Right atrium auricular region (tissue), 2 donors: ENCODE results near the gene PI4K2A. TPM values are rescaled to one million over a fixed set of nuclear protein-coding genes. Genes with fewer than 3 reads are reported as not detected.

ENCODE experiments used
- DNase-seq: peaks from one replicate; pipeline ENCODE4 v3.0.0-alpha.2; 2019; ENCODE audit warnings: low spot score
- H3K27ac ChIP-seq, 2 donors: fragments of 200-600 bp; sonication (generic); 1 replicate in 1 of 2; 2 replicates in 1 of 2; pipeline ENCODE4 v1.5.1; 2016 to 2019
- H3K27me3 ChIP-seq, 2 donors: fragments of 200-600 bp; sonication (generic); one replicate each; pipeline versions ENCODE4 v1.5.1 to v1.6.0; 2017 to 2019
- H3K36me3 ChIP-seq: fragments of 200-600 bp; sonication (generic); one replicate; pipeline ENCODE4 v1.5.1; 2016
- H3K4me1 ChIP-seq, 2 donors: fragments of 200-600 bp; sonication (generic); one replicate each; pipeline versions ENCODE4 v1.5.1 to v1.6.0; 2017 to 2019
- H3K4me3 ChIP-seq, 2 donors: fragments of 200-600 bp; sonication (generic); 1 replicate in 1 of 2; 2 replicates in 1 of 2; pipeline ENCODE4 v1.5.1; 2017 to 2019; ENCODE audit warnings: mild to moderate bottlenecking in 1 of 2, moderate library complexity in 1 of 2
- H3K9me3 ChIP-seq, 2 donors: fragments of 200-600 bp; sonication (generic); one replicate each; pipeline ENCODE4 v1.5.1; 2019
- total RNA-seq, 2 donors: library from RNA; depleted of rRNA; stranded (reverse); fragments of >200 nt; gene quantifications; one replicate each; pipeline ENCODE4 v1.1.0, GENCODE V29; 2016
- TF ChIP-seq, protein P1 (sequence below), 2 donors: fragments of 200-600 bp; sonication (generic); IDR thresholded peaks; one replicate each; pipeline ENCODE4 v1.5.1; 2019; ENCODE audit warnings: antibody characterized with exemption in 2 of 2

Gene PI4K2A
- total RNA-seq, 2 donors from 2014 or later, result 14.7 to 20.2 TPM

DNA sequence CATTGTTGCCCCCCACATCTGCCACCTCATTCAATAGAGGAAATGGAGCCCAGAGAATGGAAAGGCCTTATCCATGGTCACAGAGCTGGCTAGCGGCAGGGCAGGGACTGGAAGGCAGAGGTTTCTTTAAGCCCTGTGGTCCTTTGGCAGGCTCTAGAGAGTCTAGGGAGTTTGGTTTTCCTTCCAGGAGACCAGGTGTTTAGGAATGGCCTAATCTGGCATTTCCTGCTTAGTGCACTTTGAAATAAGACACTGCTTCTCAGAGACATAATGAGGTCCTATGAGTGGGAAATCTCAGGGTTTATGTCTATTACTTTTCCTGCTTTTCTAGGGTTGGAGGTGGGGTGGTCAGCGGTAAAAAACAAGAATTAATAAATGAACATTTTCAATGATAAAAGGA is 79.1 kb downstream of the PI4K2A start:
- Histone ChIP-seq H3K27me3 (no peaks in the 10 kb centered on the region), H3K4me3 (no peak overlapping the region), H3K4me1 (peaks cover 3 to 44% of the 10 kb centered on the region in 2 donors), H3K9me3 (no peaks in the 10 kb centered on the region), H3K36me3 (peaks cover 6% of the 10 kb centered on the region), H3K27ac (peak overlapping the region in 1 of 2 donors; percentile 48)
- TF ChIP-seq, protein P1, sequence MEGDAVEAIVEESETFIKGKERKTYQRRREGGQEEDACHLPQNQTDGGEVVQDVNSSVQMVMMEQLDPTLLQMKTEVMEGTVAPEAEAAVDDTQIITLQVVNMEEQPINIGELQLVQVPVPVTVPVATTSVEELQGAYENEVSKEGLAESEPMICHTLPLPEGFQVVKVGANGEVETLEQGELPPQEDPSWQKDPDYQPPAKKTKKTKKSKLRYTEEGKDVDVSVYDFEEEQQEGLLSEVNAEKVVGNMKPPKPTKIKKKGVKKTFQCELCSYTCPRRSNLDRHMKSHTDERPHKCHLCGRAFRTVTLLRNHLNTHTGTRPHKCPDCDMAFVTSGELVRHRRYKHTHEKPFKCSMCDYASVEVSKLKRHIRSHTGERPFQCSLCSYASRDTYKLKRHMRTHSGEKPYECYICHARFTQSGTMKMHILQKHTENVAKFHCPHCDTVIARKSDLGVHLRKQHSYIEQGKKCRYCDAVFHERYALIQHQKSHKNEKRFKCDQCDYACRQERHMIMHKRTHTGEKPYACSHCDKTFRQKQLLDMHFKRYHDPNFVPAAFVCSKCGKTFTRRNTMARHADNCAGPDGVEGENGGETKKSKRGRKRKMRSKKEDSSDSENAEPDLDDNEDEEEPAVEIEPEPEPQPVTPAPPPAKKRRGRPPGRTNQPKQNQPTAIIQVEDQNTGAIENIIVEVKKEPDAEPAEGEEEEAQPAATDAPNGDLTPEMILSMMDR (IDR thresholded peaks at IDR 0.05), result no peak
- DNase-seq, result no peak

DNA sequence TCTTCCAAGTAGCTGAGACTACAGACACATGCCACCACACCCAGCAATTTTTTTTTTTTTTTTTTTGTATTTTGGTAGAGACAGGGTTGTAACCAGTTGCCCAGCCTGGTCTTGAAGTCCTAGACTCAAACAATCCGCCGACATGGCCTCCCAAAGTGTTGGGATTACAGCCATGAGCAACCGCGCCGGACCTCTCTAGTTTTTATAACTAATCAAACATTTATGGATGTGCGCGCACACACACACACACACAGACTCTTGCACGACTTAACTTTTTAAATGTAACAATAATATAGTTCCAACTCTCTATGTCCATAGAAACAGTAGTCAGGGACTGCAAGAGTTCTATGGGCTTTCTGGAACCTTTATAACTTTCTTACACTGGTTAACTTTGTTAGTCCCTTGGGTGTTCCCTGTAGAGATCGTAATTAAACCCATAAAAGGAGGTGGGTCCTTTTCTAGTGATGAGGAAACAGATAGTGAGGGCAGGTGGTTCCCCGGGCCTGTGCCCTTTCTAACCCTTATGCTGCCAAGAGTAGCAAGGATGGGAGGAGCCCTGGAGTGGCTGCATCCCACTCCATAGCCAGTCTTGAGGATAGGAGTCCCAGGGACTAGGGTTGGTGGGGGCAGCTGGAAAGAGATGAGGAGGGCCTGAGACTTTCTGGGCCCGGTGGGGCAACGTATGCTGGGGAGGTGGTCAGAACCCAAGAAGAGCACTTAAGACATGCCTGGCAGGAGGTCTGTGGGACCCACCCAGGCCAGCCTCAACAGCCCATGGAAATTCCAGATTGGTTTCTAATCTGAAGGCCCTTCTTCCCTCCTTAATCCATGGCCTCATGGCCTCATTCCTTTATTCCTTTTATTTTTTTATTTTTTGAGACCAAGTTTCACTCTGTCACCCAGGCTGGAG is 81.7 kb downstream of the PI4K2A start:
- no peak overlapping the region for H3K27ac ChIP-seq
- H3K4me3 ChIP-seq, result no peak overlapping the region
- H3K4me1 ChIP-seq, result peaks cover 3 to 24% of the 10 kb centered on the region in 2 donors
- no peak for DNase-seq
- peaks cover 6% of the 10 kb centered on the region for H3K36me3 ChIP-seq
- TF ChIP-seq, protein P1 (IDR thresholded peaks at IDR 0.05), result no peak
- no peaks in the 10 kb centered on the region for H3K9me3 ChIP-seq
- no peaks in the 10 kb centered on the region for H3K27me3 ChIP-seq

DNA sequence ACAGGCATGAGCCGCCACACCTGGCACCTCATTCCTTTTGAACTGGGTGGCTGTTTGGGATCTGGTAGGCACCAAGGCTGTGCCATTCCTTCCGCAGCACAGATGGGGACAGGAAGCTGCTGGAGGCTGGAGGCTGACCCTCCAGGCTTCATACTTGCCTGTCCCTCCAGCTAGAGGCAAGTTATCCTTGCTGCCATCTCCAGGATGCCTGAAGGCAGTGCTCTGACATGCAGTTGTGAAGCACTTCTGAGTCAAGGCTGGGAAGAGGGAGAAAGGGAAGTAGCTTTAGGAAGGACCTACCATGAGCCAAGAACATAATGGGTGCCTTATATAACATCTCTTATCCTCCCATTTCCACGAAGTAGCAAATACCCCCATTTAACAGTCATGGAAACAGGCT is 82.5 kb downstream of the PI4K2A start:
- no peak overlapping the region for H3K4me3 ChIP-seq
- no peak for DNase-seq
- no peak overlapping the region for H3K27ac ChIP-seq
- H3K9me3 ChIP-seq, result no peaks in the 10 kb centered on the region
- TF ChIP-seq, protein P1 (IDR thresholded peaks at IDR 0.05), result no peak
- H3K4me1 ChIP-seq, result peaks cover 3 to 17% of the 10 kb centered on the region in 2 donors
- H3K27me3 ChIP-seq, result no peaks in the 10 kb centered on the region
- H3K36me3 ChIP-seq, result no peaks in the 10 kb centered on the region

DNA sequence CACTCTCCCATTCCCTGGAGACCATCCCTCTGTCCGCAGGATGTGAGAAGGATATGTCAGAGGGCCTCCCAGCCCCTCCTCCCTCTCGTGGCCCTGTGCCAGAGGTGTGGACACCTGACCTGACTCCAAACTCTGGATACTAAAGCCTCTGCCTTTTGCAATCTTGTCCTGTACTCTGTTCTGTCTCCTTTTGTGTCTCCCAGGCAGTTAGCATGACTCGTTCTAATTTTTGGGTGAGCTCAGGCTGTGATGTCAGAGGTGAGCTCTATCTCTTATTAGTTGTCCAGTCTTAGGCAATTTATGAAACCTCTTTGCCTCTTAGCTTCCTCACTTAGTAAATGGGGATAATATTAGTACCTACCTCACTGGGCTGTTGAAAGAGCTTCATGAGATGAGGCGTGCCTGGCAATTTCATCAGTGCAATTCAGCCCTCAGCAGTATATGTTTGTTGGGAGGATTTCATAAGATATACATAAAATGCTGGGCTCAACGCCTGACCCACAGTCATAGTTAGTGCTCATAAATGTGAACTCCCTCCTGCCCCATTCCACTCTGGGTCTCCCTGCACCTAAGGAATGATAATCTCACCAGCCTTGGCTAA is 84.0 kb downstream of the PI4K2A start:
- Histone ChIP-seq H3K36me3 (no peaks in the 10 kb centered on the region), H3K4me3 (no peak overlapping the region), H3K27ac (no peak overlapping the region), H3K27me3 (no peaks in the 10 kb centered on the region), H3K4me1 (peaks cover 0 to 4% of the 10 kb centered on the region in 2 donors), H3K9me3 (no peaks in the 10 kb centered on the region)
- no peak for DNase-seq
- TF ChIP-seq, protein P1 (IDR thresholded peaks at IDR 0.05), result no peak

Other genes starting within 250 kb of the PI4K2A start
- gene RRP12, start 239.3 kb upstream of the PI4K2A start, total RNA-seq, result 10 to 100 TPM in 1 of 2 donors, 1 to 10 TPM in 1; 6.1 to 12.3 TPM
- gene PGAM1, start 214.5 kb upstream of the PI4K2A start, total RNA-seq, result 100 to 1,000 TPM; 326 to 434 TPM
- 10 to 100 TPM; 16.0 to 17.5 TPM for gene EXOSC1, start 194.7 kb upstream of the PI4K2A start, total RNA-seq
- 10 to 100 TPM; 28.2 to 39.0 TPM for gene ZDHHC16, start 194.5 kb upstream of the PI4K2A start, total RNA-seq
- 10 to 100 TPM; 48.0 to 51.8 TPM for gene MMS19, start 142.2 kb upstream of the PI4K2A start, total RNA-seq
- 10 to 100 TPM; 26.7 to 30.7 TPM for gene UBTD1, start 141.7 kb upstream of the PI4K2A start, total RNA-seq
- 100 to 1,000 TPM in 1 of 2 donors, 10 to 100 TPM in 1; 25.7 to 204 TPM for gene ANKRD2, start 67.9 kb upstream of the PI4K2A start, total RNA-seq
- 10 to 100 TPM; 17.6 to 25.6 TPM for gene HOGA1, start 56.3 kb upstream of the PI4K2A start, total RNA-seq
- under 1 TPM; 0.35 to 0.67 TPM for gene C10orf62, start 51.0 kb upstream of the PI4K2A start, total RNA-seq
- 10 to 100 TPM; 15.6 to 27.0 TPM for gene MORN4, start 7.2 kb upstream of the PI4K2A start, total RNA-seq
- gene AVPI1, start 46.6 kb downstream of the PI4K2A start, total RNA-seq, result 10 to 100 TPM; 10.5 to 23.7 TPM
- 10 to 100 TPM in 1 of 2 donors, 1 to 10 TPM in 1; 8.5 to 26.5 TPM for gene MARVELD1, start 73.1 kb downstream of the PI4K2A start, total RNA-seq
- 10 to 100 TPM; 14.6 to 16.1 TPM for gene ZFYVE27, start 96.5 kb downstream of the PI4K2A start, total RNA-seq
- gene SFRP5, start 131.3 kb downstream of the PI4K2A start, total RNA-seq, result 100 to 1,000 TPM; 140 to 260 TPM
- gene GOLGA7B, start 209.2 kb downstream of the PI4K2A start, total RNA-seq, result 1 to 10 TPM; 1.3 to 3.2 TPM